HCT116 (cell line): ENCODE results near the gene STK32B. TPM values are rescaled to one million over a fixed set of nuclear protein-coding genes. Genes with fewer than 3 reads are reported as not detected.

Source experiments
- ATAC-seq: fragments of 200-7000 bp; cut with Tn5 transposase; 2 replicates; pipeline ENCODE4 v1.9.1; 2020; ENCODE audit warnings: mild to moderate bottlenecking, moderate library complexity
- BruUV-seq: library from RNA; stranded (reverse); fragments of 400-500 nt; replicated peaks from 2 replicates; lab custom pipeline; 2021; lab: Mats Ljungman, UMichigan
- CTCF ChIA-PET: fragments of 300-600 bp; sonication (Branson Sonifier 250); formaldehyde crosslinking; loops from one replicate; lab custom pipeline; 2021; ENCODE audit warnings: antibody characterized with exemption; lab: Charles Lee
- POLR2A ChIA-PET: fragments of 300-600, 350-600 bp; sonication (Branson Sonifier 250); formaldehyde crosslinking; loops from one replicate; lab custom pipeline; 2021; ENCODE audit warnings: antibody characterized with exemption; lab: Charles Lee
- RAD21 ChIA-PET, 2 experiments: fragments of 300-600 bp; sonication (Branson Sonifier 250); formaldehyde crosslinking; loops; one replicate each; lab custom pipeline; 2023; ENCODE audit warnings: low total read pairs in 2 of 2; ENCODE audit not compliant: uncharacterized antibody in 2 of 2, unreplicated experiment in 2 of 2, low non-redundant PET in 1 of 2; lab: Charles Lee
- DNase-seq: peaks from one replicate; pipeline ENCODE4 v3.0.0-alpha.2; 2010; ENCODE audit warnings: low read depth, low spot score
- H2AFZ ChIP-seq: fragments of 200-600 bp; shearing (Covaris generic), sonication (generic); 2 replicates; pipeline ENCODE4 v1.6.1; 2017; ENCODE audit warnings: low read depth, mixed run types, mixed read lengths, antibody characterized with exemption, low read length; ENCODE audit not compliant: poor library complexity, severe bottlenecking
- H3K27ac ChIP-seq: 2 replicates; pipeline ENCODE4 v1.5.1; 2012; ENCODE audit warnings: low read depth, low read length
- H3K27me3 ChIP-seq: fragments of 200-600 bp; sonication (generic); 2 replicates; pipeline ENCODE4 v1.6.1; 2016; ENCODE audit warnings: mixed run types, low read length, mixed read lengths; ENCODE audit not compliant: insufficient read depth
- H3K36me3 ChIP-seq, 2 experiments: fragments of 200-500 bp in 1 of 2; fragments of 200-600 bp in 1 of 2; sonication (Bioruptor generic) in 1 of 2; sonication (generic) in 1 of 2; 2 replicates each; pipeline versions ENCODE4 v1.5.1 to v1.6.1; 2014 to 2016; ENCODE audit warnings: low read length in 2 of 2, inconsistent platforms in 1 of 2, mixed read lengths in 1 of 2, mixed run types in 1 of 2; ENCODE audit not compliant: insufficient read depth in 2 of 2, control insufficient read depth in 1 of 2
- H3K4me1 ChIP-seq, 2 experiments: fragments of 200-600 bp in 1 of 2; sonication (generic) in 1 of 2; 2 replicates each; pipeline versions ENCODE4 v1.5.1 to v1.6.1; 2012 to 2017; ENCODE audit warnings: low read length in 2 of 2, inconsistent platforms in 1 of 2, mild to moderate bottlenecking in 1 of 2, mixed read lengths in 1 of 2, mixed run types in 1 of 2, moderate library complexity in 1 of 2; ENCODE audit not compliant: insufficient read depth in 2 of 2, control insufficient read depth in 1 of 2
- H3K4me2 ChIP-seq: fragments of 200-600 bp; sonication (generic); 2 replicates; pipeline ENCODE4 v1.6.1; 2017; ENCODE audit warnings: mixed run types, low read length, mixed read lengths
- H3K4me3 ChIP-seq, 2 experiments: fragments of 200-600 bp in 1 of 2; sonication (generic) in 1 of 2; replicated peaks in 1 of 2; 2 replicates each; pipeline ENCODE4 v1.5.1; 2011 to 2016; ENCODE audit warnings: low read length in 2 of 2, control low read depth in 1 of 2, low read depth in 1 of 2, mild to moderate bottlenecking in 1 of 2, mixed read lengths in 1 of 2, mixed run types in 1 of 2
- H3K79me2 ChIP-seq: fragments of 200-600 bp; sonication (generic); 2 replicates; pipeline ENCODE4 v1.6.1; 2017; ENCODE audit warnings: mild to moderate bottlenecking, mixed run types, low read length, moderate library complexity, mixed read lengths; ENCODE audit not compliant: insufficient read depth
- H3K9ac ChIP-seq: fragments of 200-600 bp; sonication (generic); 2 replicates; pipeline ENCODE4 v1.6.1; 2016; ENCODE audit warnings: low read length, mixed read lengths
- H3K9me2 ChIP-seq: fragments of 200-600 bp; sonication (generic), shearing (Covaris generic); 2 replicates; pipeline ENCODE4 v1.6.1; 2017; ENCODE audit warnings: mixed run types, mild to moderate bottlenecking, moderate library complexity; ENCODE audit not compliant: insufficient read depth
- H3K9me3 ChIP-seq, 2 experiments: fragments of 200-500 bp in 1 of 2; fragments of 200-600 bp in 1 of 2; sonication (Bioruptor generic) in 1 of 2; sonication (generic) in 1 of 2; 2 replicates each; pipeline ENCODE4 v1.6.1; 2014 to 2017; ENCODE audit warnings: low read length in 2 of 2, mixed read lengths in 2 of 2, inconsistent platforms in 1 of 2, low read depth in 1 of 2, mild to moderate bottlenecking in 1 of 2, mixed run types in 1 of 2, moderate library complexity in 1 of 2; ENCODE audit not compliant: control insufficient read depth in 1 of 2, insufficient read depth in 1 of 2
- H4K20me1 ChIP-seq: fragments of 200-600 bp; sonication (generic), shearing (Covaris generic); 2 replicates; pipeline ENCODE4 v1.6.1; 2017; ENCODE audit warnings: mixed run types, mild to moderate bottlenecking, moderate library complexity; ENCODE audit not compliant: insufficient read depth
- CBX3 ChIP-seq: IDR thresholded peaks from 2 replicates; pipeline ENCODE4 v1.6.1; 2012; ENCODE audit warnings: low read depth
- CEBPB ChIP-seq: IDR thresholded peaks from 2 replicates; pipeline ENCODE4 v1.6.1; 2012; ENCODE audit warnings: low read depth
- EGR1 ChIP-seq: IDR thresholded peaks from 2 replicates; pipeline ENCODE4 v1.6.1; 2012; ENCODE audit warnings: low read depth
- ELF1 ChIP-seq: IDR thresholded peaks from 2 replicates; pipeline ENCODE4 v1.6.1; 2012; ENCODE audit warnings: low read depth, borderline replicate concordance
- EZH2 ChIP-seq: fragments of 200-600 bp; sonication (generic); IDR thresholded peaks from 2 replicates; pipeline ENCODE4 v1.6.1; 2017; ENCODE audit warnings: antibody characterized with exemption, mixed run types
- EZH2phosphoT487 ChIP-seq: fragments of 200-600 bp; IDR thresholded peaks from 2 replicates; pipeline ENCODE4 v1.6.1; 2018; ENCODE audit warnings: antibody characterized with exemption, borderline replicate concordance
- MAX ChIP-seq: IDR thresholded peaks from 2 replicates; pipeline ENCODE4 v1.6.1; 2012
- POLR2AphosphoS5 ChIP-seq: IDR thresholded peaks from 2 replicates; pipeline ENCODE4 v1.6.1; 2011; ENCODE audit warnings: mild to moderate bottlenecking, low read depth, low read length, moderate library complexity
- RAD21 ChIP-seq: IDR thresholded peaks from 2 replicates; pipeline ENCODE4 v1.6.1; 2012; ENCODE audit warnings: low read depth, mild to moderate bottlenecking
- SRF ChIP-seq: IDR thresholded peaks from 2 replicates; pipeline ENCODE4 v1.6.1; 2012; ENCODE audit warnings: low read depth
- TCF7L2 ChIP-seq: IDR thresholded peaks from 2 replicates; pipeline ENCODE4 v1.7.0; 2011; ENCODE audit warnings: borderline replicate concordance, inconsistent platforms; ENCODE audit not compliant: insufficient read depth, insufficient read length; ENCODE audit errors: extremely low read depth
- ZFX ChIP-seq: fragments of 450-650 bp; IDR thresholded peaks from 2 replicates; pipeline ENCODE4 v1.6.1; 2017
- ZNF274 ChIP-seq: fragments of 200-500 bp; sonication (Bioruptor generic); IDR thresholded peaks from 2 replicates; pipeline ENCODE4 v1.6.1; 2014; ENCODE audit warnings: mild to moderate bottlenecking, low read depth, low read length, inconsistent platforms
- intact Hi-C: fragments of 100-400 bp; cut with micrococcal nuclease; formaldehyde crosslinking; loops from 2 replicates; pipeline ENCODE4 v1.10.0; 2022
- total RNA-seq: library from RNA; stranded (reverse); gene quantifications from one replicate; pipeline ENCODE4 v1.2.1, GENCODE V29; 2021; ENCODE audit not compliant: unreplicated experiment

STK32B gene
- total RNA-seq, 1 experiment from 2014 or later, result not detected

GRCh38 chr4:5283837-5284236 is 232.6 kb downstream of the STK32B start:
- intact Hi-C loops, result no loop called here
- DNase-seq (no peak), ATAC-seq (no peak)
- Histone ChIP-seq H3K79me2 (no peaks in the 10 kb centered on the region), H3K36me3 (no peaks in the 10 kb centered on the region), H3K27ac (no peak overlapping the region), H3K9ac (no peak overlapping the region), H3K27me3 (no peaks in the 10 kb centered on the region; the same call in 1 of the 2 replicates), H3K9me3 (no peaks in the 10 kb centered on the region), H3K4me3 (no peak overlapping the region), H3K4me2 (no peak overlapping the region), H3K4me1 (no peaks in the 10 kb centered on the region), H4K20me1 (no peaks in the 10 kb centered on the region), H2AFZ (no peak overlapping the region), H3K9me2 (no peaks in the 10 kb centered on the region)
- BruUV-seq, result no TSS peak
- CTCF ChIA-PET, result no interaction called here
- POLR2A ChIA-PET, result no interaction called here
- no peak for TF ChIP-seq TCF7L2
- no peak for TF ChIP-seq CBX3
- no peak for TF ChIP-seq EGR1
- TF ChIP-seq ZFX, result no peak
- no peak for TF ChIP-seq EZH2phosphoT487
- no peak for TF ChIP-seq RAD21
- TF ChIP-seq SRF, result no peak
- no peak for TF ChIP-seq MAX
- TF ChIP-seq EZH2, result no peak
- RAD21 ChIA-PET, result no interaction called here

GRCh38 chr4:5284517-5284916 is 233.2 kb downstream of the STK32B start:
- TF ChIP-seq ZNF274, result no peak
- no peak for TF ChIP-seq CBX3
- no peak for TF ChIP-seq MAX
- TF ChIP-seq POLR2AphosphoS5, result no peak
- no peak for TF ChIP-seq EGR1
- TF ChIP-seq ELF1, result no peak
- TF ChIP-seq CEBPB, result no peak
- no peaks in the 10 kb centered on the region for H4K20me1 ChIP-seq

More at GRCh38 chr4:5284517-5284916, 233.2 kb downstream of the STK32B start:
- ATAC-seq (no peak), DNase-seq (no peak)
- Histone ChIP-seq H2AFZ (no peak overlapping the region), H3K4me2 (no peak overlapping the region), H3K4me1 (no peaks in the 10 kb centered on the region), H3K27ac (no peak overlapping the region), H3K9me3 (no peaks in the 10 kb centered on the region), H3K9ac (no peak overlapping the region), H3K4me3 (no peak overlapping the region), H3K79me2 (no peaks in the 10 kb centered on the region), H3K9me2 (no peaks in the 10 kb centered on the region), H3K36me3 (no peaks in the 10 kb centered on the region), H3K27me3 (no peaks in the 10 kb centered on the region; the same call in 1 of the 2 replicates)
- POLR2A ChIA-PET, result no interaction called here
- intact Hi-C loops, result no loop called here
- RAD21 ChIA-PET, result no interaction called here
- CTCF ChIA-PET, result no interaction called here
- BruUV-seq, result no TSS peak
